ENCODE data around the gene RFESD.
A peak's percentile ranks its signal among the peaks of the same experiment; 100 is the strongest.

RFESD gene

GRCh38 chr5:95619096-95619495, 27.5 kb upstream of the RFESD start:
- TF ChIP-seq CTCF (IDR thresholded peaks at IDR 0.05; ENCODE audit: insufficient read depth, low read length, poor library complexity, severe bottlenecking): no peak
- DNase-seq (ENCODE audit: extremely low read depth, insufficient read length): no peak
- Histone ChIP-seq H3K27me3 (replicated peaks; ENCODE audit: control insufficient read depth, insufficient read depth, low read length) (no peaks in the 10 kb centered on the region), H3K4me3 (replicated peaks; ENCODE audit: low read depth, low read length) (no peak overlapping the region), H3K36me3 (ENCODE audit: control insufficient read depth, insufficient read depth, low read length) (no peaks in the 10 kb centered on the region)

GRCh38 chr5:95619514-95620029, 27.0 kb upstream of the RFESD start:
- no peak for TF ChIP-seq CTCF (IDR thresholded peaks at IDR 0.05; ENCODE audit: insufficient read depth, low read length, poor library complexity, severe bottlenecking)
- DNase-seq (ENCODE audit: extremely low read depth, insufficient read length): no peak
- Histone ChIP-seq H3K4me3 (replicated peaks; ENCODE audit: low read depth, low read length) (peak overlapping the region; percentile 59), H3K36me3 (ENCODE audit: control insufficient read depth, insufficient read depth, low read length) (no peaks in the 10 kb centered on the region), H3K27me3 (replicated peaks; ENCODE audit: control insufficient read depth, insufficient read depth, low read length) (no peaks in the 10 kb centered on the region)

GRCh38 chr5:95620030-95620869, 26.3 kb upstream of the RFESD start, which contains the start of gene GPR150:
Gene GPR150 (plus strand): TSS chr5:95620087. CDS start chr5:95620276, 189 bp downstream.
- TF ChIP-seq CTCF (IDR thresholded peaks at IDR 0.05; ENCODE audit: insufficient read depth, low read length, poor library complexity, severe bottlenecking): no peak
- Histone ChIP-seq H3K27me3 (replicated peaks; ENCODE audit: control insufficient read depth, insufficient read depth, low read length) (no peaks in the 10 kb centered on the region), H3K4me3 (replicated peaks; ENCODE audit: low read depth, low read length) (peak within 1 kb of the TSS; percentile 59), H3K36me3 (ENCODE audit: control insufficient read depth, insufficient read depth, low read length) (no peaks in the 10 kb centered on the region)
- peak; percentile 83 for DNase-seq (ENCODE audit: extremely low read depth, insufficient read length)

GRCh38 chr5:95620870-95621838, 25.4 kb upstream of the RFESD start:
- H3K27me3 ChIP-seq (replicated peaks; ENCODE audit: control insufficient read depth, insufficient read depth, low read length): no peaks in the 10 kb centered on the region
- H3K4me3 ChIP-seq (replicated peaks; ENCODE audit: low read depth, low read length): peak overlapping the region; percentile 59
- H3K36me3 ChIP-seq (ENCODE audit: control insufficient read depth, insufficient read depth, low read length): no peaks in the 10 kb centered on the region
- no peak for TF ChIP-seq CTCF (IDR thresholded peaks at IDR 0.05; ENCODE audit: insufficient read depth, low read length, poor library complexity, severe bottlenecking)
- peak; percentile 69 for DNase-seq (ENCODE audit: extremely low read depth, insufficient read length)

- H3K27me3 ChIP-seq (replicated peaks; ENCODE audit: control insufficient read depth, insufficient read depth, low read length): no peaks in the 10 kb centered on the region
- DNase-seq (ENCODE audit: extremely low read depth, insufficient read length): no peak
- no peak for TF ChIP-seq CTCF (IDR thresholded peaks at IDR 0.05; ENCODE audit: insufficient read depth, low read length, poor library complexity, severe bottlenecking)
- H3K4me3 ChIP-seq (replicated peaks; ENCODE audit: low read depth, low read length): no peak overlapping the region; the same call in 1 of the 2 replicates
- no peaks in the 10 kb centered on the region for H3K36me3 ChIP-seq (ENCODE audit: control insufficient read depth, insufficient read depth, low read length)
Measured at GRCh38 chr5:95621839-95622629, 24.5 kb upstream of the RFESD start.

Measured in GM06990 (cell line).